Upper lobe of left lung (tissue), 6 donors: Measurements from ENCODE around the gene POFUT1. TPM values are rescaled to one million over a fixed set of nuclear protein-coding genes. Genes with fewer than 3 reads are reported as not detected.
"Not testable (repeated sequence)": the region's sequence is repeated elsewhere in the genome, so short reads cannot be mapped to it uniquely, and the experiment has no call there.

ENCODE experiments used
- ATAC-seq, 2 donors: fragments of 200-7000 bp; cut with Tn5 transposase; one replicate each; pipeline ENCODE4 v1.9.1; 2022; ENCODE audit warnings: mild to moderate bottlenecking in 2 of 2, moderate library complexity in 2 of 2; ENCODE audit not compliant: low FRiP score in 2 of 2
- DNase-seq, 2 donors: peaks; one replicate each; pipeline ENCODE4 v3.0.0-alpha.2; 2019 to 2020
- H3K27ac ChIP-seq, 4 donors: fragments of 200-600 bp; sonication (generic); one replicate each; pipeline ENCODE4 v1.5.1; 2016 to 2019
- H3K27me3 ChIP-seq, 4 donors: fragments of 200-600 bp; sonication (generic); one replicate each; pipeline ENCODE4 v1.5.1; 2017 to 2019
- H3K36me3 ChIP-seq, 4 donors: fragments of 200-600 bp; sonication (generic); one replicate each; pipeline ENCODE4 v1.5.1; 2016 to 2019
- H3K4me1 ChIP-seq, 4 donors: fragments of 200-600 bp; sonication (generic); one replicate each; pipeline ENCODE4 v1.5.1; 2018 to 2019
- H3K4me3 ChIP-seq, 4 donors: fragments of 200-600 bp; sonication (generic); one replicate each; pipeline ENCODE4 v1.5.1; 2017 to 2019; ENCODE audit warnings: mild to moderate bottlenecking in 2 of 4, moderate library complexity in 1 of 4
- H3K9me3 ChIP-seq, 4 donors: fragments of 200-600 bp; sonication (generic); one replicate each; pipeline ENCODE4 v1.5.1; 2018 to 2019
- EP300 ChIP-seq, 4 donors: sonication (generic); formaldehyde crosslinking; IDR thresholded peaks; one replicate each; pipeline ENCODE4 v1.5.1; 2017; ENCODE audit warnings: antibody characterized with exemption in 4 of 4, control low read depth in 2 of 4
- POLR2A ChIP-seq, 4 donors: fragments of 450-650 bp; IDR thresholded peaks; one replicate each; pipeline ENCODE4 v1.5.1; 2016 to 2017; ENCODE audit warnings: antibody characterized with exemption in 4 of 4, mild to moderate bottlenecking in 2 of 4
- POLR2AphosphoS5 ChIP-seq, 2 donors: sonication (generic); formaldehyde crosslinking; IDR thresholded peaks; one replicate each; pipeline ENCODE4 v1.5.1; 2017; ENCODE audit warnings: antibody characterized with exemption in 2 of 2
- WGBS, 2 donors: methylation state at CpG; one replicate each; pipeline ENCODE4 v1.1.5; 2017 to 2018; 5-methylcytosine and 5-hydroxymethylcytosine counted together
- total RNA-seq, 6 donors: library from RNA; depleted of rRNA in 4 of 6; stranded (reverse); fragments of >200 nt in 4 of 6; gene quantifications; one replicate each; pipeline versions ENCODE4 v1.1.0 to v1.2.1, GENCODE V29; 2016 to 2021
- TF ChIP-seq, protein P1 (sequence below), 6 experiments: fragments of 450-650 bp in 4 of 6; fragments of 200-600 bp in 2 of 6; sonication (generic) in 2 of 6; IDR thresholded peaks; one replicate each; pipeline ENCODE4 v1.5.1; 2016 to 2019; ENCODE audit warnings: antibody characterized with exemption in 6 of 6
- donor health status: DM: no; HTN: no; CAD: no; lungs with moderate emphysema.
- donor health status: DM: no; HTN: yes; CAD: no; lungs with severe emphysema.

POFUT1 gene
- total RNA-seq, 6 donors from 2014 or later: 12.6 to 31.5 (median 26.5) TPM

DNA sequence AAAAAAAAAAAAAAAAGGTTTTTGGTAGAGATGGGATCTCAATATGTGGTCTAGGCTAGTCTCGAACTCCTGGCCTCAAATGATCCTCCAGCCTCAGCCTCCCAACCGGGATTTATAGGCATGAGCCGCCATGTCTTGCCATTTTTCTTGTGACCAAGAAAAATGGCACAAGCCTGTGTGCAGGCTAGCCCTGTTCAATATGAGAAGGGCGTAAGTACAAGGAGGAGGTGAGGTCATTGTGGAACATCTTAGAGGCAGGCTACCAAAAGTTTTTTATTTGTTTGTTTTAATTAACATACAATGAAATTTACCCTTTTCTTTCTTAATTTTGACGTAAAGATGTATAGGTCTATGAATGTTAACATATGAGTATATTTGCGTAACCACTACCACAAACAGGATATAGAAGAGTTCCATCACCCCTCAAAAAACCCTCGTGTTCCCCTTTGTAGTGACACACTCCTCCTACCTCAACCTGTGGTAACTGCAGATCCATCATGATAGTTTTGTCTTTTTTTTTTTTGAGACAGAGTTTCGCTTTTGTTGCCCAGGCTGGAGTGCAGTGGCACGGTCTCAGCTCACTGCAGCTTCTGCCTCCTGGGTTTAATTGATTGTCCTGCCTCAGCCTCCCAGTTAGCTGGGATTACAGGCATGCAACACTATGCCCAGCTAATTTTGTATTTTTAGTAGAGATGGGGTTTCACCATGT is 41.5 kb downstream of the POFUT1 start:
- 74 to 75% methylated on average over 9 of the region's 9 CpGs for WGBS, 2 donors
- no peaks in the 10 kb centered on the region for H3K27me3 ChIP-seq
- DNase-seq (no peak), ATAC-seq (no peak)
- no peak overlapping the region for H3K4me3 ChIP-seq
- no peaks in the 10 kb centered on the region for H3K9me3 ChIP-seq
- no peaks in the 10 kb centered on the region for H3K36me3 ChIP-seq
- no peak for TF ChIP-seq POLR2AphosphoS5 (IDR thresholded peaks at IDR 0.05)
- H3K4me1 ChIP-seq: no peaks in the 10 kb centered on the region
- no peak overlapping the region for H3K27ac ChIP-seq

DNA sequence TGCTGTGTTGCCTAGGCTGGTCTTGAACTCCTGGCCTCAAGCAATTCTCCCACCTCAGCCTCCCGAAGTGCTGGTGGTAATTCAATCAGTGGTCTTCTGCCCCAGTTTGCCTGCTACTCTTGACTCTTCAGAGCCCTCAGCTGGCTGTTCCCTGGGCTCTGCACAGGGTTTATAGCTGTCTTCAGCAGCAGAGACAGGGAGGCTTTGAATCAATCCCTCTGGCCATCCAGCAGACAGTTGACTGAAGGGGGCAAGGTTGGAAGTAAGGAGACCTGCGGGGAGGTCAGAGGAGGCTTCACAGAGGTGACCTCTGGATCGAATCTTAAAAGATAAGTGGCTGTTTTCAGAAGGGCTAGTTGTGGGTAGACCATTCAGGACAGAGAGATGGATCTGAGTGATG is 43.8 kb downstream of the POFUT1 start:
- TF ChIP-seq EP300 (IDR thresholded peaks at IDR 0.05): no peak
- TF ChIP-seq POLR2A (IDR thresholded peaks at IDR 0.05): no peak
- TF ChIP-seq, protein P1, sequence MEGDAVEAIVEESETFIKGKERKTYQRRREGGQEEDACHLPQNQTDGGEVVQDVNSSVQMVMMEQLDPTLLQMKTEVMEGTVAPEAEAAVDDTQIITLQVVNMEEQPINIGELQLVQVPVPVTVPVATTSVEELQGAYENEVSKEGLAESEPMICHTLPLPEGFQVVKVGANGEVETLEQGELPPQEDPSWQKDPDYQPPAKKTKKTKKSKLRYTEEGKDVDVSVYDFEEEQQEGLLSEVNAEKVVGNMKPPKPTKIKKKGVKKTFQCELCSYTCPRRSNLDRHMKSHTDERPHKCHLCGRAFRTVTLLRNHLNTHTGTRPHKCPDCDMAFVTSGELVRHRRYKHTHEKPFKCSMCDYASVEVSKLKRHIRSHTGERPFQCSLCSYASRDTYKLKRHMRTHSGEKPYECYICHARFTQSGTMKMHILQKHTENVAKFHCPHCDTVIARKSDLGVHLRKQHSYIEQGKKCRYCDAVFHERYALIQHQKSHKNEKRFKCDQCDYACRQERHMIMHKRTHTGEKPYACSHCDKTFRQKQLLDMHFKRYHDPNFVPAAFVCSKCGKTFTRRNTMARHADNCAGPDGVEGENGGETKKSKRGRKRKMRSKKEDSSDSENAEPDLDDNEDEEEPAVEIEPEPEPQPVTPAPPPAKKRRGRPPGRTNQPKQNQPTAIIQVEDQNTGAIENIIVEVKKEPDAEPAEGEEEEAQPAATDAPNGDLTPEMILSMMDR (IDR thresholded peaks at IDR 0.05): no peak
- ATAC-seq: no peak
- no peak overlapping the region for H3K4me3 ChIP-seq
- H3K36me3 ChIP-seq: no peaks in the 10 kb centered on the region
- 68 to 86% methylated on average over 3 of the region's 3 CpGs for WGBS, 2 donors
- no peak overlapping the region for H3K27ac ChIP-seq
- no peaks in the 10 kb centered on the region for H3K9me3 ChIP-seq
- no peak for DNase-seq
- no peaks in the 10 kb centered on the region for H3K4me1 ChIP-seq
- no peaks in the 10 kb centered on the region for H3K27me3 ChIP-seq

DNA sequence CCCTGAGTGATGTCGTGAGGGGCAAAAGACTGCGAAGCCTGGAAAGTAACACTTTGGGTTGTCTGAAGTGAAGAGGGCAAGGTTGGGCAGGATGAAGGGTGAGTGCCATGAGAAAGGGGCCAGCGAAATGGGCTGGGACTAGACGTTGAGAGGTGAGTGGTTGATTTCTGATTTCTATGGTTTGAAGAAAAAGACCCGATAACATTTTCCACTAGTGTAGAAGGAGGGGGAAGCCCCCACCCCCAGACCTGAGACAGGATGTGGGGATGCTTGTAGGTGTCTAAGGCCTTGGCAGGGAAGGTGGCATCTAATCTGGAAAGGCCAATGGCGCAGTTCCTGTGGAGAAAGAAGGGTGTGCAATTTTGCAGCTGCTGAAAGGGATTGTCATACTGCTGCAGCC is 44.5 kb downstream of the POFUT1 start:
- Histone ChIP-seq H3K4me3 (no peak overlapping the region), H3K36me3 (no peaks in the 10 kb centered on the region), H3K27ac (no peak overlapping the region), H3K4me1 (no peaks in the 10 kb centered on the region), H3K9me3 (no peaks in the 10 kb centered on the region), H3K27me3 (no peaks in the 10 kb centered on the region)
- ATAC-seq (no peak), DNase-seq (no peak)
- TF ChIP-seq POLR2AphosphoS5 (IDR thresholded peaks at IDR 0.05): no peak
- TF ChIP-seq, protein P1 (IDR thresholded peaks at IDR 0.05): no peak
- TF ChIP-seq POLR2A (IDR thresholded peaks at IDR 0.05): no peak
- no peak for TF ChIP-seq EP300 (IDR thresholded peaks at IDR 0.05)
- 85 to 86% methylated on average over 6 of the region's 6 CpGs for WGBS, 2 donors

DNA sequence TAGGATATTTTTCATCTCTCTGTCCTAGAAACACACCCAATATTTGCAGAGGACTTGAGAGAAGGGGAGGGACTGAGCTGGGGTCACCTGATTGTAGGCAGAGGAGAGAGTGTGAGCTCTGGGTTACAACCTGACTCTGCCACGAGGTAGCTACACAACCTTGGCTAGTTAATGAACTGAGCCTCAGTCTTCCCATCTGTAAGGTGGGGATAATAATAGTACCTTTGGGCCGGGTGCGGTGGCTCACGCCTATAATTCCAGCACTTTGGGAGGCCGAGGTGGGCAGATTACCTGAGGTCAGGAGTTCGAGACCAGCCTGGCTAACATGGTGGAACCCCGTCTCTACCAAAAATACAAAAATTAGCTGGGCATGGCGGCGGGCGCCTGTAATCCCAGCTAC is 53.3 kb downstream of the POFUT1 start:
- ATAC-seq, H3K9me3 ChIP-seq, H3K4me1 ChIP-seq, DNase-seq, H3K27me3 ChIP-seq, H3K27ac ChIP-seq, H3K4me3 ChIP-seq, H3K36me3 ChIP-seq: not testable (repeated sequence)
- 93 to 95% methylated on average over 8 to 10 of the region's 10 CpGs for WGBS, 2 donors

DNA sequence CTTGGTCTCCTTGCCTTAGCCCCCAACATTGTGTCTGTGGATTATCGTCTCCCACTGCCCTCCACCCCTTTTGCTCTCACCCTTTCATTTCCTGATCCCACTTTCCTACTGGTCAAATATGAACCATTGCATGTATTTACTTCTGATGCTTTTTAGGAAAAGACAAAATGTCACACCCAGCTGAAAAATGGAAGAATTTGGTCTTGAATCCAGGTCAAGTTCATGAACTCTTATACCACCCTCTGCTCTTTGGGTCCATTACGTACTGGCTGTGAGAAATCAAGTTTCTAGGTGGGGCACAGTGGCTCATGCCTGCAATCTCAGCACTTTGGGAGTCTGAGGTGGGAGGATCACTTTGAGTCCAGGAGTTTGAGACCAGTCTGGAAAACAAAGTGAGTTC is 54.0 kb downstream of the POFUT1 start:
- H3K9me3 ChIP-seq: no peaks in the 10 kb centered on the region
- no peaks in the 10 kb centered on the region for H3K36me3 ChIP-seq
- WGBS, 2 donors: 84 to 100% methylated on average over 2 of the region's 2 CpGs
- H3K4me1 ChIP-seq: no peaks in the 10 kb centered on the region
- no peak for ATAC-seq
- no peak for DNase-seq
- no peak overlapping the region for H3K27ac ChIP-seq
- no peaks in the 10 kb centered on the region for H3K27me3 ChIP-seq
- TF ChIP-seq EP300 (IDR thresholded peaks at IDR 0.05): no peak
- no peak for TF ChIP-seq POLR2AphosphoS5 (IDR thresholded peaks at IDR 0.05)
- TF ChIP-seq, protein P1 (IDR thresholded peaks at IDR 0.05): no peak
- TF ChIP-seq POLR2A (IDR thresholded peaks at IDR 0.05): no peak
- H3K4me3 ChIP-seq: no peak overlapping the region

DNA sequence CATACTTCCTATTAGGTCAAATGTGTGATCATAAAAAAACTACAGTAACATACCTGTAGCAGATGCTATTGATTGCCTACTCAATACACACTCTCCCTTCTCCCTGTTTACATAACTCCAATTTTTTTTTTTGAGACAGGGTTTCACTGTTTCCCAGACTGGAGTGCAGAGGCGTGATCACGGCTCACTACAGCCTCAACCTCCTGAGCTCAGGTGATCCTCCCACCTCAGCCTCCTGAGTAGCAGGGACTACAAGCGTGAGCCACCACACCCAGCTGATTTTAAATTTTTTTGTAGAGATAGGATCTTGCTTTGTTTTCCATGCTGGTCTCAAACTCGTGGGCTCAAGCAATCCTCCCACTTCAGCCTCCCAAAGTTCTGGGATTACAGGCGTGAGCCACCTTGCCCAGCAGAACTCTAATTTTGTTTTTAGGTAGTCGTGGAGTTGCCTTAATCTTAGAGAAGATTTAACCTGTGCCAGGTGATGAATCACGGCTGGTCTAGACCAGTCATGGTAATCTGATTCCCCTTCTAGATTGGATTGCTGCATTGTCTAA is 55.8 kb downstream of the POFUT1 start:
- Histone ChIP-seq H3K4me1 (no peaks in the 10 kb centered on the region), H3K27me3 (no peaks in the 10 kb centered on the region), H3K9me3 (no peaks in the 10 kb centered on the region), H3K36me3 (no peaks in the 10 kb centered on the region), H3K4me3 (no peak overlapping the region), H3K27ac (no peak overlapping the region)
- 86 to 87% methylated on average over 7 of the region's 7 CpGs for WGBS, 2 donors
- ATAC-seq (no peak), DNase-seq (no peak)
- TF ChIP-seq POLR2A (IDR thresholded peaks at IDR 0.05): no peak
- TF ChIP-seq EP300 (IDR thresholded peaks at IDR 0.05): no peak
- TF ChIP-seq, protein P1 (IDR thresholded peaks at IDR 0.05): no peak
- TF ChIP-seq POLR2AphosphoS5 (IDR thresholded peaks at IDR 0.05): no peak
